ENCODE measurements around the gene SUCLG2. TPM values are rescaled to one million over a fixed set of nuclear protein-coding genes. Genes with fewer than 3 reads are reported as not detected.

Gene SUCLG2
- total and polyA plus RNA-seq, 2 donors (not counting 1 experiment from before 2014, with no cell fraction given): 56.8 to 87.4 TPM

DNA sequence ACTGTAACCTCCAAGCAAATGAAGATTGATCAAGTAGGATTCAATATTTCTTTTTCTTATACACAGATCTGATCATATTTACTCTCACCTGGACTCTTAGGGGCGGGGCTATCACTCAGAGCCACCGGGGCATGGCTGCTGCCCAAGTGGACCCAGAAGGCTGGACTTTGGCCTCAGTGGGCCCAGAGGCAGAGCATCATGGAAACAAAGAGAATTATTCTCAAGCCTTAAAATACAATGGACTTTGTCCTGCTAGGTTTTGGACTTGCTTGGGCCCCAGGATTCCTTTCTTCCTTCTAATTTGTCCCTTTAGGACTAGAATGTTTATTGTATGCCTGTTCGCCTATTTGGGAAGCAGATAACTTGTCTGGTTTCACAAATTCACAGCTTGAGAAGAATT is 85.1 kb downstream of the SUCLG2 start:
- DNase-seq (ENCODE audit: low read depth in 2 of 2): no peak
- H3K27ac ChIP-seq (ENCODE audit: insufficient read depth, low read length): no peak overlapping the region
- TF ChIP-seq, protein P1, sequence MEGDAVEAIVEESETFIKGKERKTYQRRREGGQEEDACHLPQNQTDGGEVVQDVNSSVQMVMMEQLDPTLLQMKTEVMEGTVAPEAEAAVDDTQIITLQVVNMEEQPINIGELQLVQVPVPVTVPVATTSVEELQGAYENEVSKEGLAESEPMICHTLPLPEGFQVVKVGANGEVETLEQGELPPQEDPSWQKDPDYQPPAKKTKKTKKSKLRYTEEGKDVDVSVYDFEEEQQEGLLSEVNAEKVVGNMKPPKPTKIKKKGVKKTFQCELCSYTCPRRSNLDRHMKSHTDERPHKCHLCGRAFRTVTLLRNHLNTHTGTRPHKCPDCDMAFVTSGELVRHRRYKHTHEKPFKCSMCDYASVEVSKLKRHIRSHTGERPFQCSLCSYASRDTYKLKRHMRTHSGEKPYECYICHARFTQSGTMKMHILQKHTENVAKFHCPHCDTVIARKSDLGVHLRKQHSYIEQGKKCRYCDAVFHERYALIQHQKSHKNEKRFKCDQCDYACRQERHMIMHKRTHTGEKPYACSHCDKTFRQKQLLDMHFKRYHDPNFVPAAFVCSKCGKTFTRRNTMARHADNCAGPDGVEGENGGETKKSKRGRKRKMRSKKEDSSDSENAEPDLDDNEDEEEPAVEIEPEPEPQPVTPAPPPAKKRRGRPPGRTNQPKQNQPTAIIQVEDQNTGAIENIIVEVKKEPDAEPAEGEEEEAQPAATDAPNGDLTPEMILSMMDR (conservative IDR thresholded peaks at IDR 0.05 in 1 of 2, IDR thresholded peaks at IDR 0.05 in 1 of 2; ENCODE audit: low read depth in 1 of 2, low read length in 2 of 2): no peak
- no peak for TF ChIP-seq EZH2 (IDR thresholded peaks at IDR 0.05; ENCODE audit: low read length, missing control alignments)
- H3K9me3 ChIP-seq (ENCODE audit: control insufficient read depth, insufficient read depth, low read depth, low read length): no peaks in the 10 kb centered on the region
- no peaks in the 10 kb centered on the region for H4K20me1 ChIP-seq (ENCODE audit: control insufficient read depth, extremely low read depth, insufficient read depth, low read length)
- H3K4me3 ChIP-seq (replicated peaks in 1 of 4; ENCODE audit: control extremely low read depth in 1 of 4, insufficient read depth in 1 of 4, low read depth in 3 of 4, low read length in 4 of 4): no peak overlapping the region
- H3K9ac ChIP-seq (ENCODE audit: insufficient read depth, low read length): no peak overlapping the region
- H3K4me2 ChIP-seq (ENCODE audit: extremely low read depth, insufficient read depth, low read length): no peak overlapping the region
- no peaks in the 10 kb centered on the region for H3K36me3 ChIP-seq (ENCODE audit: control insufficient read depth, insufficient read depth, low read length)
- H3K4me1 ChIP-seq (ENCODE audit: control insufficient read depth, extremely low read depth, insufficient read depth, low read length): no peaks in the 10 kb centered on the region
- no peaks in the 10 kb centered on the region for H3K27me3 ChIP-seq (ENCODE audit: control insufficient read depth, insufficient read depth, low read length)
- H2AFZ ChIP-seq (ENCODE audit: low read length): no peak overlapping the region
- no peaks in the 10 kb centered on the region for H3K79me2 ChIP-seq (ENCODE audit: control insufficient read depth, insufficient read depth, low read length)

DNA sequence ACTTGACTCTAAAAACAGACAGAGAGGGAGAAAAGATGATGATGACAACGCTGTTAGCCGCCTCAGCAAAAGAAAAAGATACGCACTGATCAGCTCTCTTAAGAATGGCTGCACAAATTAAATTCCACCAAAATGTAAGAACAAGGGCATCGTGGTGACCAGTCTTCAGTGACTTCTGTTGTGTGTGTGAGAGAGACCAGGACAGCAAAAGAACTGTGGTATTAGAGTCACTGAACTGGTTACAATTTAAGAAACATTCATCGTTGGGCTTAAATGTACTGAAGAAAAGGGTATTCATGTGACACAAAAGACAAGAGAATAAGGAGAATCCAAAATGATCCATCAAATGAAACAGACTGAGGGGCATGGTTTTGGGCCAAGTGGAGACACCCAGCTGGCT is 86.5 kb downstream of the SUCLG2 start:
- DNase-seq (ENCODE audit: low read depth in 2 of 2): no peak
- Histone ChIP-seq H3K4me2 (ENCODE audit: extremely low read depth, insufficient read depth, low read length) (no peak overlapping the region), H2AFZ (ENCODE audit: low read length) (no peak overlapping the region), H3K4me3 (replicated peaks in 1 of 4; ENCODE audit: control extremely low read depth in 1 of 4, insufficient read depth in 1 of 4, low read depth in 3 of 4, low read length in 4 of 4) (no peak overlapping the region), H3K79me2 (ENCODE audit: control insufficient read depth, insufficient read depth, low read length) (no peaks in the 10 kb centered on the region), H3K36me3 (ENCODE audit: control insufficient read depth, insufficient read depth, low read length) (no peaks in the 10 kb centered on the region), H3K27me3 (ENCODE audit: control insufficient read depth, insufficient read depth, low read length) (no peaks in the 10 kb centered on the region), H4K20me1 (ENCODE audit: control insufficient read depth, extremely low read depth, insufficient read depth, low read length) (no peaks in the 10 kb centered on the region), H3K4me1 (ENCODE audit: control insufficient read depth, extremely low read depth, insufficient read depth, low read length) (no peaks in the 10 kb centered on the region), H3K9me3 (ENCODE audit: control insufficient read depth, insufficient read depth, low read depth, low read length) (no peaks in the 10 kb centered on the region), H3K9ac (ENCODE audit: insufficient read depth, low read length) (no peak overlapping the region), H3K27ac (ENCODE audit: insufficient read depth, low read length) (no peak overlapping the region)
- no peak for TF ChIP-seq EZH2 (IDR thresholded peaks at IDR 0.05; ENCODE audit: low read length, missing control alignments)
- TF ChIP-seq, protein P1 (conservative IDR thresholded peaks at IDR 0.05 in 1 of 2, IDR thresholded peaks at IDR 0.05 in 1 of 2; ENCODE audit: low read depth in 1 of 2, low read length in 2 of 2): no peak

DNA sequence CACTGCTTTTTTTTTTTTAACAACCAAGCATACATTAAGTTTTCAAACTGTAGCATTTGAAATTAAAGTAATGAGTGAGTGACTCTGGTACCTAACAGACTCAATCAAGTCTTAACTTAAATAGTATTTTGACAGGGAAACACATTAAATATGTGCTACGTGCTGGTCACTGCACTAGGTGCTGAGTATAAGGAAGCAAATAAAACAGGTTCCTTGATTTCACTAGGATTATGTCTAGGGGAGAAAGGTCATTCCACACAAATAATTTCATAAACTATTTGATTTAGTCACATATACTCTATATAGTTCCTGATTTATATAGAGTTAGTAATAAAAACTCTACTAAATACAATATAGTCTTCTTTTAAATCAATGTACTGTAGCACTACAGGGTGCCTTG is 89.4 kb downstream of the SUCLG2 start:
- DNase-seq (ENCODE audit: low read depth in 2 of 2): no peak
- no peak overlapping the region for H3K9ac ChIP-seq (ENCODE audit: insufficient read depth, low read length)
- no peaks in the 10 kb centered on the region for H4K20me1 ChIP-seq (ENCODE audit: control insufficient read depth, extremely low read depth, insufficient read depth, low read length)
- no peak overlapping the region for H2AFZ ChIP-seq (ENCODE audit: low read length)
- H3K79me2 ChIP-seq (ENCODE audit: control insufficient read depth, insufficient read depth, low read length): no peaks in the 10 kb centered on the region
- H3K4me1 ChIP-seq (ENCODE audit: control insufficient read depth, extremely low read depth, insufficient read depth, low read length): no peaks in the 10 kb centered on the region
- H3K9me3 ChIP-seq (ENCODE audit: control insufficient read depth, insufficient read depth, low read depth, low read length): no peaks in the 10 kb centered on the region
- no peaks in the 10 kb centered on the region for H3K36me3 ChIP-seq (ENCODE audit: control insufficient read depth, insufficient read depth, low read length)
- H3K27me3 ChIP-seq (ENCODE audit: control insufficient read depth, insufficient read depth, low read length): no peaks in the 10 kb centered on the region
- no peak overlapping the region for H3K4me3 ChIP-seq (replicated peaks in 1 of 4; ENCODE audit: control extremely low read depth in 1 of 4, insufficient read depth in 1 of 4, low read depth in 3 of 4, low read length in 4 of 4)
- TF ChIP-seq EZH2 (IDR thresholded peaks at IDR 0.05; ENCODE audit: low read length, missing control alignments): no peak
- TF ChIP-seq, protein P1 (conservative IDR thresholded peaks at IDR 0.05 in 1 of 2, IDR thresholded peaks at IDR 0.05 in 1 of 2; ENCODE audit: low read depth in 1 of 2, low read length in 2 of 2): no peak
- H3K27ac ChIP-seq (ENCODE audit: insufficient read depth, low read length): no peak overlapping the region
- no peak overlapping the region for H3K4me2 ChIP-seq (ENCODE audit: extremely low read depth, insufficient read depth, low read length)
